Ovary (tissue), 9 donors: Measurements from ENCODE around the gene PSMB3. TPM values are rescaled to one million over a fixed set of nuclear protein-coding genes. Genes with fewer than 3 reads are reported as not detected.

Experiments
- DNase-seq, 5 donors: peaks; one replicate each; pipeline ENCODE4 v3.0.0-alpha.2; 2019 to 2020
- H3K27ac ChIP-seq, 2 donors: fragments of 200-600 bp; one replicate each; pipeline versions ENCODE4 v1.5.1 to v1.8.0; 2019 to 2022
- H3K27me3 ChIP-seq: fragments of 200-600 bp; one replicate; pipeline ENCODE4 v1.8.0; 2022
- H3K36me3 ChIP-seq: fragments of 200-600 bp; sonication (generic); one replicate; pipeline ENCODE4 v1.5.1; 2019
- H3K4me1 ChIP-seq: one replicate; pipeline ENCODE4 v1.8.1; 2013; ENCODE audit warnings: mild to moderate bottlenecking, moderate library complexity; ENCODE audit not compliant: insufficient read depth
- H3K4me3 ChIP-seq: fragments of 200-600 bp; sonication (generic); one replicate; pipeline ENCODE4 v1.5.1; 2017
- H3K9me3 ChIP-seq, 2 donors: fragments of 200-600 bp in 1 of 2; sonication (generic) in 1 of 2; one replicate each; pipeline versions ENCODE4 v1.5.1 to v1.8.1; 2013 to 2019; ENCODE audit warnings: mild to moderate bottlenecking in 1 of 2, moderate library complexity in 1 of 2
- EP300 ChIP-seq: sonication (generic); formaldehyde crosslinking; IDR thresholded peaks from one replicate; pipeline ENCODE4 v1.6.1; 2017; ENCODE audit warnings: antibody characterized with exemption
- POLR2A ChIP-seq: fragments of 450-650 bp; IDR thresholded peaks from one replicate; pipeline ENCODE4 v1.6.1; 2017; ENCODE audit warnings: antibody characterized with exemption, mild to moderate bottlenecking, moderate library complexity
- WGBS, 3 donors: extraction: QIAGEN DNeasy Blood & Tissue Kit in 1 of 3; methylation state at CpG; one replicate each; pipeline versions ENCODE4 v1.1.5 to v1.1.7; 2013 to 2017; 5-methylcytosine and 5-hydroxymethylcytosine counted together
- intact Hi-C, 4 donors: fragments of 100-400 bp; cut with DNase I; formaldehyde crosslinking; loops; one replicate each; pipeline versions ENCODE4 v1.11.0 to v1.15.1; 2022 to 2023
- polyA plus RNA-seq, 2 donors: library from polyadenylated mRNA; stranded (reverse); fragments of 200-250 nt in 1 of 2; fragments of 350-450 nt in 1 of 2; fragmentation: Illumina TruSeq in 1 of 2; extraction: RNeasy Lipid Tissue Mini Kit (QIAGEN cat#74804) in 1 of 2; gene quantifications; one replicate each; pipeline ENCODE4 v1.2.3, GENCODE V29; 2013 to 2014
- total RNA-seq, 7 donors: library from RNA; depleted of rRNA in 2 of 7; stranded (reverse); fragments of >200 nt in 2 of 7; fragmentation: NEBNext Ultra II Directional in 3 of 7; extraction: Animal tissue kit (Norgen Biotek cat#: 25700) in 3 of 7; gene quantifications; one replicate each; pipeline versions ENCODE4 v1.1.0 to v1.2.4, GENCODE V29; 2016 to 2023
- TF ChIP-seq, protein P1 (sequence below), 3 donors: fragments of 450-650 bp in 2 of 3; fragments of 200-600 bp in 1 of 3; IDR thresholded peaks; one replicate each; pipeline versions ENCODE4 v1.5.1 to v1.8.0; 2016 to 2022; ENCODE audit warnings: antibody characterized with exemption in 3 of 3, mild to moderate bottlenecking in 1 of 3
- donor health status: DM: no; HTN: no; CAD: no; lungs with moderate emphysema.
- donor health status: DM: no; HTN: no; CAD: no.
- donor health status: Bipolar disorder and iron deficiency.
- donor health status: DM: yes; HTN: yes; CAD: no.
- donor health status: DM: no; HTN: no; CAD: no.
- donor health status: DM: yes; HTN: yes; CAD: no.

Gene PSMB3
- total and polyA plus RNA-seq, 9 donors, result 77.0 to 145 (median 103) TPM

DNA sequence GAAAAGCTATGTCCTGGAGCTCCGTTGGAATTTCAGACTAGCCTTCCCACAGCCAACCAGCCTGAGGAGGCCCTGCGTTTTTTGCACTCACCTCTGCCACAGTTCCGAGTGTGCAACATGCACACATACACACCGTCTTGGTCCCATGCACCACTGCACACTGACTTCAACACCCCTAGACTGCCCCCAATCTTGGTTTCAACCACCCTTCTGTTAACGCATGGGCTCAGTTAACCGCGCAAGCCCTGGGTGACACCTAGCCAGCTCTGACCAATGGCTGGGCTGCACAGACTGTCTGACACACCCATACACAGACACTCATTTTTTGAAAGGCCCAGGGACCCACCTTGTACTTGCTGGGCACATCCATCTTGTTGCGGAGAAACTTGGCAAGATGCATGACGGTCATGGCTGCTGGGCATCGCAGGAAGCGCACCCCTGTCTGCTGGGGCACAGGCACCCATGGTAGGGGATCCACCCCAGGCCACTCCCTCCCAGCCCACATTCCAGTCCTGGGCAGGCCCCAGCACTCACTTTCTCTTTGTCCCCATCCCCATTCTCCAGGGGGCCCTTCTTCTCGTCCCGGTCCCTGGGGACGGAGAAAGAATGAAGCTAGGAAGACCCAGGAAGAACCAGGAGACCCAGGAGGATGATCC lies 14.4 kb upstream of the PSMB3 start:
- H3K9me3 ChIP-seq, result no peaks in the 10 kb centered on the region

DNA sequence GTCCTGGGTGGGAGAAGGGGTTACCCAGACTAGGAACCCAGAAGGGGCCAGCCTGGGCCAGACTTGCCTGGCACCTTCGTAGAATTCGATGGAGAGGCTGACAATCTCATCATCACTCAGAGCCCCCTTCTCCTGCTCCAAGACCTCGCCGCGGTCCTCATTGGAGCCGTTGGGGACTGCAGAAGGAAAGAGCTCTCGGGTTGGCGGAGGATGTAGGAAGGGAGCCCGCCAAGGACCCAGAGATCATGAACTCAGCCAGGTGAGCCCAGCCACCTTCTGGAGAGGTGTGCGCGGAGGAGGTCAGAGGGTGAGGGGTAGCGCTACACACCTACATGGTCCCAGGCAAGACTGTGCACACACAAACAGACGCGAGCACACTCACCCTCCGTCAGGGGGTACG lies 13.9 kb upstream of the PSMB3 start:
- TF ChIP-seq EP300, result no peak
- TF ChIP-seq, protein P1, sequence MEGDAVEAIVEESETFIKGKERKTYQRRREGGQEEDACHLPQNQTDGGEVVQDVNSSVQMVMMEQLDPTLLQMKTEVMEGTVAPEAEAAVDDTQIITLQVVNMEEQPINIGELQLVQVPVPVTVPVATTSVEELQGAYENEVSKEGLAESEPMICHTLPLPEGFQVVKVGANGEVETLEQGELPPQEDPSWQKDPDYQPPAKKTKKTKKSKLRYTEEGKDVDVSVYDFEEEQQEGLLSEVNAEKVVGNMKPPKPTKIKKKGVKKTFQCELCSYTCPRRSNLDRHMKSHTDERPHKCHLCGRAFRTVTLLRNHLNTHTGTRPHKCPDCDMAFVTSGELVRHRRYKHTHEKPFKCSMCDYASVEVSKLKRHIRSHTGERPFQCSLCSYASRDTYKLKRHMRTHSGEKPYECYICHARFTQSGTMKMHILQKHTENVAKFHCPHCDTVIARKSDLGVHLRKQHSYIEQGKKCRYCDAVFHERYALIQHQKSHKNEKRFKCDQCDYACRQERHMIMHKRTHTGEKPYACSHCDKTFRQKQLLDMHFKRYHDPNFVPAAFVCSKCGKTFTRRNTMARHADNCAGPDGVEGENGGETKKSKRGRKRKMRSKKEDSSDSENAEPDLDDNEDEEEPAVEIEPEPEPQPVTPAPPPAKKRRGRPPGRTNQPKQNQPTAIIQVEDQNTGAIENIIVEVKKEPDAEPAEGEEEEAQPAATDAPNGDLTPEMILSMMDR (IDR thresholded peaks at IDR 0.05), result no peak
- no peak for TF ChIP-seq POLR2A
- Histone ChIP-seq H3K4me1 (peaks cover 14% of the 10 kb centered on the region), H3K27ac (no peak overlapping the region), H3K27me3 (no peaks in the 10 kb centered on the region), H3K9me3 (no peaks in the 10 kb centered on the region), H3K4me3 (no peak overlapping the region), H3K36me3 (no peaks in the 10 kb centered on the region)
- DNase-seq, result no peak
- WGBS, 3 donors, result 92 to 94% (median 92%) methylated on average over 16 of the region's 16 CpGs
- intact Hi-C loops, result loop anchor here (5.0 kb wide), 1 partner anchor 61 kb away; no protein-coding TSS in a partner anchor

More for the DNA sequence above, 14.4 kb upstream of the PSMB3 start:
- 87 to 90% (median 88%) methylated on average over 14 of the region's 14 CpGs for WGBS, 3 donors
- Histone ChIP-seq H3K27ac (no peak overlapping the region), H3K36me3 (no peaks in the 10 kb centered on the region), H3K27me3 (no peaks in the 10 kb centered on the region), H3K4me3 (no peak overlapping the region), H3K4me1 (peaks cover 14% of the 10 kb centered on the region)
- DNase-seq, result no peak
- intact Hi-C loops, result loop anchor here (5.0 kb wide), 1 partner anchor 61 kb away; no protein-coding TSS in a partner anchor
- TF ChIP-seq POLR2A (no peak), EP300 (no peak)
- TF ChIP-seq, protein P1 (IDR thresholded peaks at IDR 0.05), result no peak

DNA sequence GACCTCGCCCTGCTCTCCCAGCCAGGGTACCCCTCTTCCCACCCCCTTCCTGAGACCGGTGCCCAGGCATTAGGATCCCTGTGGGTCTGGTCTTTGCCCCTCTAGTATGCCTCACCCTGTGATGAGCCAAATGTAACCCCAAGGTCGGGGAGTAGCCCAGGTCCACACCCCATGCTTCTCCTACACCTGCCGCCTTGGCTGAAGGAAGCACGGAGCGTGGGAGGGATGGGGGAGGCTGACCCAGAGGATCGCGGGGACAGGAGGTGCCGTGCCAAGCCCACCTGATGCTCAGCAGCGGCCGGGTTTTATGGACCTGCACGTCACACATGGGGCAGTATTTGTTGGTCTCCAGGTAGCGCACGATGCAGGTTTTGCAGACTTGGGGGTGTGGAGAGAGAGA lies 13.2 kb upstream of the PSMB3 start:
- H3K36me3 ChIP-seq, result no peaks in the 10 kb centered on the region

DNA sequence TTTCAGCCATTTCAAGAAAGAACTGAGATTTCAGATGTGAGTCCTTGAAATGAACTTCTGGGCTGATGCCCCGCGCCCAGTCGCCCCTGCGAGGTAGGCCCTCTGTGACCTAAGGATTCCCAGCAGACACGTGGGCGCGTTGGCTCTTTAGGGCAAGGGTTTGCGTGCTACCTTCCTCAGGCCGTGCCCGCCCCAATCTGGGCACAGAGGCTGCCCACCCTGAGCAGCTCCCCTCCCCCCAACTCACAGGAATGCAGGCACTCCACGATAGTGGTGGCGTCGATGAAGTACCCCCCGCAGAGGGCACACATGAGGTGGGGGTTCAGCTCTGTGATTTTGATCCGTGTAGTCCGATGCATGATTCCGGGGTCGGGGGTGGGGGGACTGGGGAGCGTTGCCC lies 12.5 kb upstream of the PSMB3 start:
- WGBS, 3 donors, result 84 to 89% (median 89%) methylated on average over 19 of the region's 19 CpGs
- Histone ChIP-seq H3K4me1 (peaks cover 14% of the 10 kb centered on the region), H3K4me3 (no peak overlapping the region), H3K36me3 (no peaks in the 10 kb centered on the region), H3K27me3 (no peaks in the 10 kb centered on the region), H3K27ac (no peak overlapping the region), H3K9me3 (no peaks in the 10 kb centered on the region)
- TF ChIP-seq POLR2A (no peak), EP300 (no peak)
- TF ChIP-seq, protein P1 (IDR thresholded peaks at IDR 0.05), result no peak
- DNase-seq, result no peak
- intact Hi-C loops, result no loop called here

More for the DNA sequence above, 13.2 kb upstream of the PSMB3 start:
- no peak for TF ChIP-seq EP300
- TF ChIP-seq, protein P1 (IDR thresholded peaks at IDR 0.05), result no peak
- no peak for TF ChIP-seq POLR2A
- H3K27me3 ChIP-seq, result no peaks in the 10 kb centered on the region
- DNase-seq, result peak in 1 of 5 donors; percentile 30
- 70 to 78% (median 75%) methylated on average over 14 of the region's 14 CpGs for WGBS, 3 donors
- no peak overlapping the region for H3K4me3 ChIP-seq
- peaks cover 14% of the 10 kb centered on the region for H3K4me1 ChIP-seq
- H3K9me3 ChIP-seq, result no peaks in the 10 kb centered on the region
- no peak overlapping the region for H3K27ac ChIP-seq
- intact Hi-C loops, result loop anchor here (5.0 kb wide), 1 partner anchor 62 kb away; no protein-coding TSS in a partner anchor
